ENCODE data around the gene RBM26. TPM values are rescaled to one million over a fixed set of nuclear protein-coding genes. Genes with fewer than 3 reads are reported as not detected.

The RBM26 gene
- total RNA-seq, 2 donors from 2014 or later, result 29.0 to 45.9 TPM

DNA sequence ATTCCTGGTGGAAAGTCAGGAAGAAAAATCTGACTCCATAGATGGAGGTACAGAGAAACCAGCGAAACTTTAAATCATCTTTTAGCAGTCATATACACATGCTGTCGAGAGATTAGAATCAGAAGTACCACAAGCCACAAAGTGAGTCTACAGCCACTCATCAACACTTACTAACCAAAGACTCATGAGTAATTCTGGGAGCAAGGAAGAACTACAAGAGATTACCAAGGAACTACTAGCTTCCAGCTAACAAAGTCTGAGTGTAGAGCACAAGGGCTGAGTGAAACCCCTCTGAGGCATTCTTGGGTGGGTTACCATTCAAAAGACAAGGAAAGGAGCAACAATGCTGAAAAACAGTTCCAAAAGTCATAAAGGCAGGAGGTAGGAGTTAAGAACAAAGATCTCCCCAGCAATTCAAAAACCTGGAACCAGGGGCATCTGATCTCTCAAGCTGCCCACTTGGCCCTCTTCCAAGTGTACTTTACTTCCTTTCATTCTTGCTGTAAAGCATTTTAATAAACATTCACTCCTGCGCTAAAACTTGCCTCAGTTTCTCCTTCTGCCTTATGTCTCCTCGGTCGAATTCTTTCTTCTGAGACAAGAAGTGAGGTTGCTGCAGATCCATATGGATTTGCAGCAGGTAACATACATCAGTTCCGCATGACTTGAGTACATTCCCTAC lies 13.0 kb downstream of the RBM26 start:
- no peak overlapping the region for H3K4me3 ChIP-seq
- DNase-seq (ENCODE audit: low spot score), result no peak
- H3K27ac ChIP-seq, result no peak overlapping the region

DNA sequence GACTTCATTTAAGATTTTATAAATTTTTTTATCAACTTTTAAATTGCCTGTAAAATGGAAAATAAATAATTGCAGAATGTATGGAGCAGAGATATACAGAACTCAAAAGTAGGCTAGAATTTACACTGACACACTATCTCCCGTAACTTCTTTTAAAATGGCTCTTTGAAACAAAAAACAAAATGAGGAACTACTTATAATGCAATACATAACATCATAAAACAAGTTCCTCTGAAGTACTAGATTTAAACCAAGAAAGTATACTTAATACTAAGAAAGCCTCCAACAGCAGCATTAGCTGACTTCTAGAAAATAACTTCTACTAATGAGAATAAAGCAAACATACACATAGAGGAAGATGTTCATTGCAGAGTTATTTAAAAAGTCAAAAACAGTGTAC lies 17.0 kb downstream of the RBM26 start:
- H3K36me3 ChIP-seq, result no peaks in the 10 kb centered on the region
- no peaks in the 10 kb centered on the region for H3K27me3 ChIP-seq (replicated peaks; ENCODE audit: insufficient read depth)
- no peak for DNase-seq (ENCODE audit: low spot score)
- TF ChIP-seq POLR2A (IDR thresholded peaks at IDR 0.05) (no peak), POLR2AphosphoS5 (IDR thresholded peaks at IDR 0.05) (no peak)
- TF ChIP-seq, protein P1, sequence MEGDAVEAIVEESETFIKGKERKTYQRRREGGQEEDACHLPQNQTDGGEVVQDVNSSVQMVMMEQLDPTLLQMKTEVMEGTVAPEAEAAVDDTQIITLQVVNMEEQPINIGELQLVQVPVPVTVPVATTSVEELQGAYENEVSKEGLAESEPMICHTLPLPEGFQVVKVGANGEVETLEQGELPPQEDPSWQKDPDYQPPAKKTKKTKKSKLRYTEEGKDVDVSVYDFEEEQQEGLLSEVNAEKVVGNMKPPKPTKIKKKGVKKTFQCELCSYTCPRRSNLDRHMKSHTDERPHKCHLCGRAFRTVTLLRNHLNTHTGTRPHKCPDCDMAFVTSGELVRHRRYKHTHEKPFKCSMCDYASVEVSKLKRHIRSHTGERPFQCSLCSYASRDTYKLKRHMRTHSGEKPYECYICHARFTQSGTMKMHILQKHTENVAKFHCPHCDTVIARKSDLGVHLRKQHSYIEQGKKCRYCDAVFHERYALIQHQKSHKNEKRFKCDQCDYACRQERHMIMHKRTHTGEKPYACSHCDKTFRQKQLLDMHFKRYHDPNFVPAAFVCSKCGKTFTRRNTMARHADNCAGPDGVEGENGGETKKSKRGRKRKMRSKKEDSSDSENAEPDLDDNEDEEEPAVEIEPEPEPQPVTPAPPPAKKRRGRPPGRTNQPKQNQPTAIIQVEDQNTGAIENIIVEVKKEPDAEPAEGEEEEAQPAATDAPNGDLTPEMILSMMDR (IDR thresholded peaks at IDR 0.05), result no peak
- no peaks in the 10 kb centered on the region for H3K4me1 ChIP-seq (replicated peaks)
- no peaks in the 10 kb centered on the region for H3K9me3 ChIP-seq
- H3K27ac ChIP-seq, result no peak overlapping the region
- 91% methylated on average over 1 of the region's 1 CpG for WGBS
- intact Hi-C loops (cut with DNase I), result no loop called here
- no peak overlapping the region for H3K4me3 ChIP-seq

More for the DNA sequence above, 13.0 kb downstream of the RBM26 start:
- Histone ChIP-seq H3K9me3 (no peaks in the 10 kb centered on the region), H3K4me1 (replicated peaks) (no peaks in the 10 kb centered on the region), H3K27me3 (replicated peaks; ENCODE audit: insufficient read depth) (no peaks in the 10 kb centered on the region), H3K36me3 (no peaks in the 10 kb centered on the region)
- TF ChIP-seq, protein P1 (IDR thresholded peaks at IDR 0.05), result no peak
- TF ChIP-seq POLR2A (IDR thresholded peaks at IDR 0.05) (no peak), POLR2AphosphoS5 (IDR thresholded peaks at IDR 0.05) (no peak)
- intact Hi-C loops (cut with DNase I), result no loop called here
- WGBS, result 83% methylated on average over 6 of the region's 6 CpGs

DNA sequence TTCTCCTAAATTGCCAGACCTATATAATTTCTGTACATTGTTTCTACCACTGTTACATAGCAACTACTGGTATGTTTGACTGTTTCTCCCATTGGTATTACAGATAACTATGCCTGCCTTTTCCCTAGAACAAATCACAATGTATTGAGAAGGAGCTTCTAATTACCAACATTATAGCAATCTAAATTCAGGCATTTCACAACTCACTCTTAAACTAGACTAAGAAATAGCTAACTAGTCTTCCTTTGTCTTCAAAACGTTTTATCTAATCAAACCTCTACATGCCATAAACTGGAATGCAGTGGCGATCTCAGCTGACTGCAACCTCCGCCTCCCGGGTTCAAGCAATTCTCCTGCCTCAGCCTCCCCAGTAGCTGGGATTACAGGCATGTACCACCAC lies 18.2 kb downstream of the RBM26 start:
- Histone ChIP-seq H3K36me3 (no peaks in the 10 kb centered on the region), H3K4me1 (replicated peaks) (no peaks in the 10 kb centered on the region), H3K27ac (no peak overlapping the region), H3K27me3 (replicated peaks; ENCODE audit: insufficient read depth) (no peaks in the 10 kb centered on the region), H3K4me3 (no peak overlapping the region), H3K9me3 (no peaks in the 10 kb centered on the region)
- TF ChIP-seq POLR2A (IDR thresholded peaks at IDR 0.05), result no peak
- TF ChIP-seq, protein P1 (IDR thresholded peaks at IDR 0.05), result no peak
- no peak for TF ChIP-seq POLR2AphosphoS5 (IDR thresholded peaks at IDR 0.05)
- intact Hi-C loops (cut with DNase I), result no loop called here
- WGBS, result 86% methylated on average over 4 of the region's 4 CpGs
- DNase-seq (ENCODE audit: low spot score), result no peak

DNA sequence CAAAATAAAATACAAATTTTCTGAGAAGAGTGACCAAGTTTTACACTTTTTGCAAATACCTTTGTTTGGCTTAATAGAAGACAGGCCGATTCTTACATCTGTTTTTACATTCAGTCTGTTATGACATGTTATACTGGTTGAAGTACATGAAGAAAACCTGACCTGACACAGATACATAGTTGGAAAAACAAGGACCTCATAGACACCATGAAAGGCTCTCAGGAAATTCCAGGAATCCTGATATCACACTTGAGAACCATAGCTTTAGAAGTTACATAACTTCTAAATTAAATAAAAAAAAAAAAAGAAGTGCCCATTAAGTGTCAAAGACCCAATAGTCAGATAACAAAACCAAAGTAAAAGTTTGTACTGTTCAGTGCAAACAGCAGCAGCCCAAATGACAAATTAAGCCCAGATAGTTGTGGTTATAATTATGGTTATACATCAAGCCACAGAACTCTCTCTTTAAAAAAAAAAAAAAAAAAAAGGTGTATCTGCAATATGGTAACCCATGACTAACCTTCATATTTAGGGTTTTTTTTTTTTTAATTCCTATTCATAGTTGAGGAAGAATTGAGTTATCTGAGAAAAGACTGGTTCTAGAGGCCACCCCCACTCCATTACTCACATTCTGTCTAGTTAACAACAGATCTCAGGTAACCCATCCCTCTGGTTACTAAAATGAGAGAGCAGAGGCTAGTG lies 19.8 kb downstream of the RBM26 start:
- intact Hi-C loops (cut with DNase I), result no loop called here
- Histone ChIP-seq H3K27me3 (replicated peaks; ENCODE audit: insufficient read depth) (no peaks in the 10 kb centered on the region), H3K4me1 (replicated peaks) (no peaks in the 10 kb centered on the region), H3K27ac (no peak overlapping the region), H3K4me3 (no peak overlapping the region), H3K36me3 (no peaks in the 10 kb centered on the region), H3K9me3 (no peaks in the 10 kb centered on the region)
- 86% methylated on average over 1 of the region's 1 CpG for WGBS
- TF ChIP-seq POLR2AphosphoS5 (IDR thresholded peaks at IDR 0.05) (no peak), POLR2A (IDR thresholded peaks at IDR 0.05) (no peak)
- TF ChIP-seq, protein P1 (IDR thresholded peaks at IDR 0.05), result no peak
- no peak for DNase-seq (ENCODE audit: low spot score)

DNA sequence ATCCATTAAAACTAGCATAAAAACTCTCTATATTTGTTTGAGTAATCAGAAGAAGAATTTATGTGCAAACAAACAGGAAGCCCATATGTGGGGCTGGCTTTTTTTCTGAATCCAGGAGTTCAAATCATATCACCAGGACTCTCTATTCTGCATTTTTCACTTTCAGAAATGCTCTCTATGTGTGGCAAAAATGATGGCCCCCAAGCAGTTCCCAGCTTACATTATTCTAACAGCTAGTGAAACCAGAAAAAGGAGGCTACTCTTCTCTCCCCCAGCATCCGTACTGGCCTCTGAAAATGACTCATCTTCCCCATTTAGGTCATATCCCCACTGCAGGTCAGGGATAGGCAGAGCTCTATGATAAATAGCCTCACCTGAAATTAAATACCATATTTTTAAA lies 20.4 kb downstream of the RBM26 start:
- Histone ChIP-seq H3K9me3 (no peaks in the 10 kb centered on the region), H3K36me3 (no peaks in the 10 kb centered on the region), H3K4me1 (replicated peaks) (no peaks in the 10 kb centered on the region), H3K27ac (no peak overlapping the region), H3K4me3 (no peak overlapping the region), H3K27me3 (replicated peaks; ENCODE audit: insufficient read depth) (no peaks in the 10 kb centered on the region)
- TF ChIP-seq, protein P1 (IDR thresholded peaks at IDR 0.05), result no peak
- no peak for TF ChIP-seq POLR2AphosphoS5 (IDR thresholded peaks at IDR 0.05)
- no peak for TF ChIP-seq POLR2A (IDR thresholded peaks at IDR 0.05)
- no peak for DNase-seq (ENCODE audit: low spot score)
- intact Hi-C loops (cut with DNase I), result no loop called here
- WGBS, result 75% methylated on average over 1 of the region's 1 CpG

Data from prostate gland (tissue), 2 donors.